ENCODE data around the gene ADAM12. TPM values are rescaled to one million over a fixed set of nuclear protein-coding genes. Genes with fewer than 3 reads are reported as not detected.

The ADAM12 gene
- total RNA-seq, 4 donors from 2014 or later, result 0.19 to 2.6 (median 1.5) TPM

DNA sequence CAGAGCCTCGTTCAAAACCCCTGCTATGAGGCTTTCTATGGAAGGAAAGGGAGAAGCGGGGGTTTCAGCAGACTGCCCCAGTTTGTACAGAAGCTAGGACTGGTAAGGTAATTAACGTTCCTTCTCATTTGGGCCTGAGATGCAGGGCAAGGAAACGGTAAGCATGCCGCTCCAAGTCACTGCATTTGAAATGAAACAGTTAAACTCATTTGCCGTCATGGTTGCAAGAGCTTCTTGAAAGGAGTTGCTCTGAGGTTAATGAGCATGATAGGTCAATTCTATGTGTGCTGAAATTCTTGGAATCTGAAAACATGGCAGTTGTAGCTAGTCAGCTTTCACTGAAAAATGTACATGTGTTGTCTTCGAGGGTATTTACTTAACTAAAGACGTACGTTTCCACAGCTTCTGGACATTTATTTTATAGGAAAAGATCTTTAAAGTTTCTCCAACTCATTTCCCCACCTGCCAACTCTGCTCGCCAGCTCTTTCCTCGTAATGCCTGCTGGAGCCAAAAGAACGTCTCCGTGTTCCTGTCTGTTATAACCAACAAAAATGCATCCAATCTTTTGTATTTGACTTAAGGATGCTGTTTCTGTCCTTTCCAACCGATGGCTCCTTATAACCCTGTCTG, 73.3 kb downstream of the ADAM12 start:
- 72% methylated on average over 14 of the region's 14 CpGs for WGBS
- H3K9me3 ChIP-seq, result no peaks in the 10 kb centered on the region
- no peak overlapping the region for H3K4me3 ChIP-seq
- H3K36me3 ChIP-seq, result no peaks in the 10 kb centered on the region
- H3K27ac ChIP-seq, result no peak overlapping the region
- peaks cover 4% of the 10 kb centered on the region for H3K4me1 ChIP-seq
- no peak for TF ChIP-seq EP300 (IDR thresholded peaks at IDR 0.05)
- TF ChIP-seq POLR2A (IDR thresholded peaks at IDR 0.05), result no peak
- no peak for TF ChIP-seq POLR2AphosphoS5 (IDR thresholded peaks at IDR 0.05)
- TF ChIP-seq, protein P1, sequence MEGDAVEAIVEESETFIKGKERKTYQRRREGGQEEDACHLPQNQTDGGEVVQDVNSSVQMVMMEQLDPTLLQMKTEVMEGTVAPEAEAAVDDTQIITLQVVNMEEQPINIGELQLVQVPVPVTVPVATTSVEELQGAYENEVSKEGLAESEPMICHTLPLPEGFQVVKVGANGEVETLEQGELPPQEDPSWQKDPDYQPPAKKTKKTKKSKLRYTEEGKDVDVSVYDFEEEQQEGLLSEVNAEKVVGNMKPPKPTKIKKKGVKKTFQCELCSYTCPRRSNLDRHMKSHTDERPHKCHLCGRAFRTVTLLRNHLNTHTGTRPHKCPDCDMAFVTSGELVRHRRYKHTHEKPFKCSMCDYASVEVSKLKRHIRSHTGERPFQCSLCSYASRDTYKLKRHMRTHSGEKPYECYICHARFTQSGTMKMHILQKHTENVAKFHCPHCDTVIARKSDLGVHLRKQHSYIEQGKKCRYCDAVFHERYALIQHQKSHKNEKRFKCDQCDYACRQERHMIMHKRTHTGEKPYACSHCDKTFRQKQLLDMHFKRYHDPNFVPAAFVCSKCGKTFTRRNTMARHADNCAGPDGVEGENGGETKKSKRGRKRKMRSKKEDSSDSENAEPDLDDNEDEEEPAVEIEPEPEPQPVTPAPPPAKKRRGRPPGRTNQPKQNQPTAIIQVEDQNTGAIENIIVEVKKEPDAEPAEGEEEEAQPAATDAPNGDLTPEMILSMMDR (IDR thresholded peaks at IDR 0.05), result no peak
- no peak for DNase-seq (ENCODE audit: low spot score in 2 of 2)
- H3K27me3 ChIP-seq, result no peaks in the 10 kb centered on the region

DNA sequence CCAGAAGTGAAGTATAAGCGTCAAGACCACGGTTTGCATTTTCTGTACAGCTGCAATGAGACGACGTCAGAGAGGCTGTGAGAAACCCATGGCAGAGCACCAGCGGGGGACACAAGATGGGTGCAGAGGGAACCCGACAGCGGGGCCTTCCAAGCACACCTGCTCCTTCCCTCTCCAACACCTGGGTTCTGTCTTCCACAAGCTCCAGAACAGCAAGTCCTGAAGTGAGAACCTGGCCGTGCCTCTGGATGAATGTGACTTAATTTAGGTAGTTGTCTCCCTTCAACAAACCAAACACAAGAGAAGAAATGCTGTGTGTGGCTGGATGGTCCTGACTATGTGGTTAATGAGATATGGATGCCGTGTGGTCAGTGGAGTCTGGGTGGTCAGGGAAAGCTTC, 76.1 kb downstream of the ADAM12 start:
- Histone ChIP-seq H3K27me3 (no peaks in the 10 kb centered on the region), H3K36me3 (no peaks in the 10 kb centered on the region), H3K4me1 (peaks cover 4% of the 10 kb centered on the region), H3K4me3 (no peak overlapping the region), H3K27ac (no peak overlapping the region), H3K9me3 (no peaks in the 10 kb centered on the region)
- 93% methylated on average over 9 of the region's 9 CpGs for WGBS
- TF ChIP-seq POLR2AphosphoS5 (IDR thresholded peaks at IDR 0.05) (no peak), EP300 (IDR thresholded peaks at IDR 0.05) (no peak), POLR2A (IDR thresholded peaks at IDR 0.05) (no peak)
- TF ChIP-seq, protein P1 (IDR thresholded peaks at IDR 0.05), result no peak
- DNase-seq (ENCODE audit: low spot score in 2 of 2), result no peak

DNA sequence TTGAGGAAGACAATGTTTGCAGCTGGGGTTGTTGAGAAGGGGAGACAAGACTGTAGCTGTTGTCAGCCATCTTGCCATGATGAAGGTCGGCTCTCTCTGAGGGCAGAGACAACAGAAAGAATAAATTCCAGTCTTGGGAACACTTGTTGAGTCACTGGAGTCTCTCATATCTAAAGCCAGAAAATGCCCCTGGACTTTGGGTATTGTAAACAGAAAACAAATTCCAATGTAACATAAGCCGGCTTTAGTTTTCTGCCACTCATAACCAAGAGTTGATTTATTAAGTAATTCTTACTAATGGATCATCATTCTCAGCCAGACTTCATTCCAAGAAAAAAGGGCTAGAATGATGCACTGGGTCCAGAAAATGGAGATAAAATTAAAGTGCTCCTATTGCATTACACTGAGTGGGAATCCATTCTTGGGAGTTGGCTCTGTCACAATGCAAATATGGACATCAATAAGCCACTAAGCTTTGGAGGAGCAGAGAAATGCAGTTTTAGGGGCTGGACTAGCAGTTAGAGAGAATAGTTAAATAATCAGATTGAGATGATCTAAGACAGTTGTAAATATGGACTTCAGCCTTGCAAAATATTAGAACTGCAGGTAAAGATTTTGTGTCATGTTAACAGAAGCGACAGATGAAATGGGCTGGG, 78.9 kb downstream of the ADAM12 start:
- no peak for DNase-seq (ENCODE audit: low spot score in 2 of 2)
- Histone ChIP-seq H3K36me3 (no peaks in the 10 kb centered on the region), H3K4me3 (no peak overlapping the region), H3K4me1 (no peaks in the 10 kb centered on the region), H3K27ac (no peak overlapping the region), H3K9me3 (no peaks in the 10 kb centered on the region), H3K27me3 (no peaks in the 10 kb centered on the region)
- TF ChIP-seq, protein P1 (IDR thresholded peaks at IDR 0.05), result no peak
- TF ChIP-seq EP300 (IDR thresholded peaks at IDR 0.05), result no peak
- TF ChIP-seq POLR2AphosphoS5 (IDR thresholded peaks at IDR 0.05), result no peak
- TF ChIP-seq POLR2A (IDR thresholded peaks at IDR 0.05), result no peak
- 89% methylated on average over 3 of the region's 3 CpGs for WGBS

DNA sequence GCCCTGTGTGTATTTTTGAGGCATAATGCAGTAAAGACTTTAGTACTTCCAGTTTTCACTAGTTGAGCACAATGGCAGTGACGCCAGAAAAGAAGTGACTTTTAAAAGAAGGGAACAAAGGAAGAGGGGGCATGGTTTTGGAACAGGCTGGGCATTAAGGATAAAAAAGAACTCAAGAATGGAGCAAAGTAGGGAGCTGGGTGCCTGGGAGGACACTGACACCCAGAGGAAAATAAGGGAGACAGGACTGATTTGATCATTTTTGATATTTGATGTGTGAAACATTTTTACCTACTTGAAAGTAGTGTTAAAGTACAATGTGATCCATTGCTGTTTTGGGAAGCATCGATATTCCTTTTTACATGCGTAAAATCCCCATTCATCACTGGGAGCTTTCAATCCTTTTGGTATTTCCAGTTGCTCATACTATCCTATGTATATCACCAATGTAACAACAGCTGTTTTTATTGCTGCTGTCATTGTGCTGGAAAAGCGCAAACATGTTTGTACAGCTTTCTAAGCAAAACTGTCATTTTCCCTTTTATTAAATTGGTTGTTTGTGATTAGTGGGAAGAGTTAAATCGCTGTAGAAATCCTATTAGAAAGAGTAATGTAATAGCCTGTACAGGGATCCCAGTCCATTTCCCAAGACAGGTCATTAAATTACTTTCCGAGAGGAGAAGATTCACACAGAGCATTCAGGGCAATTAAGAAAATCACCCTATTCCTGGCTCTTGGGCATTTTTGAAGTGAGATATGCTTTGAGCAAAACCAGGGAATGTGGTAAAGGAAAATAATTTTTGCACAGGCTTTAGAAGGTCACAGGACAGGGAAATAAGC, 85.2 kb downstream of the ADAM12 start:
- WGBS, result 87% methylated on average over 6 of the region's 6 CpGs
- no peaks in the 10 kb centered on the region for H3K27me3 ChIP-seq
- H3K27ac ChIP-seq, result no peak overlapping the region
- H3K9me3 ChIP-seq, result no peaks in the 10 kb centered on the region
- H3K36me3 ChIP-seq, result no peaks in the 10 kb centered on the region
- H3K4me1 ChIP-seq, result no peaks in the 10 kb centered on the region
- no peak for TF ChIP-seq EP300 (IDR thresholded peaks at IDR 0.05)
- TF ChIP-seq POLR2AphosphoS5 (IDR thresholded peaks at IDR 0.05), result no peak
- TF ChIP-seq POLR2A (IDR thresholded peaks at IDR 0.05), result no peak
- TF ChIP-seq, protein P1 (IDR thresholded peaks at IDR 0.05), result no peak
- no peak for DNase-seq (ENCODE audit: low spot score in 2 of 2)
- no peak overlapping the region for H3K4me3 ChIP-seq

- H3K27ac ChIP-seq, result no peak overlapping the region
- H3K4me3 ChIP-seq, result no peak overlapping the region
- 68% methylated on average over 3 of the region's 3 CpGs for WGBS
- H3K9me3 ChIP-seq, result no peaks in the 10 kb centered on the region
- TF ChIP-seq EP300 (IDR thresholded peaks at IDR 0.05) (no peak), POLR2AphosphoS5 (IDR thresholded peaks at IDR 0.05) (no peak), POLR2A (IDR thresholded peaks at IDR 0.05) (no peak)
- TF ChIP-seq, protein P1 (IDR thresholded peaks at IDR 0.05), result no peak
- no peaks in the 10 kb centered on the region for H3K4me1 ChIP-seq
- DNase-seq (ENCODE audit: low spot score in 2 of 2), result no peak
- no peaks in the 10 kb centered on the region for H3K36me3 ChIP-seq
- H3K27me3 ChIP-seq, result no peaks in the 10 kb centered on the region
These were observed 85.9 kb downstream of the ADAM12 start for GRCh38 chr10:126302476-126302756.

All from suprapubic skin (tissue), 4 donors.